K562 (cell line): Measurements from ENCODE around the gene HSD3B2. TPM values are rescaled to one million over a fixed set of nuclear protein-coding genes. Genes with fewer than 3 reads are reported as not detected.

Experiments used
- ATAC-seq: fragments of 200-7000 bp; cut with Tn5 transposase; 3 replicates; pipeline ENCODE4 v1.9.1; 2020; ENCODE audit warnings: moderate library complexity
- BruUV-seq: library from RNA; stranded (reverse); fragments of 400-500 nt; replicated peaks from 2 replicates; lab custom pipeline; 2021; lab: Mats Ljungman, UMichigan
- CTCF ChIA-PET: fragments of 300-600 bp; formaldehyde crosslinking; extraction: SDS; loops from one replicate; lab custom pipeline; 2021; ENCODE audit warnings: low intra/inter-chr PET ratio; lab: Yijun Ruan, JAX
- POLR2A ChIA-PET: fragments of 300-600, 350-650 bp; sonication (Branson Sonifier 250); formaldehyde crosslinking; extraction: SDS; loops from one replicate; lab custom pipeline; 2021; ENCODE audit warnings: antibody characterized with exemption, inconsistent platforms; lab: Yijun Ruan, JAX
- DNase-seq, 4 experiments: peaks; one replicate each; pipeline versions ENCODE4 v3.0.0 to v3.0.0-alpha.2; 2011 to 2018; ENCODE audit warnings: low spot score in 3 of 4, mixed read lengths in 3 of 4; ENCODE audit errors: extremely low read depth in 1 of 4
- FAIRE-seq: peaks from 2 replicates; lab custom pipeline; 2011; peaks lifted over from hg19 to GRCh38; lab: Jason Lieb, UNC
- H2AFZ ChIP-seq: 2 replicates; pipeline ENCODE4 v1.6.0; 2011; ENCODE audit warnings: low read depth, low read length, control low read depth, inconsistent platforms
- H3K27ac ChIP-seq: fragments of 200-600 bp; 3 replicates; pipeline ENCODE4 v1.8.0; 2011; ENCODE audit warnings: low read depth, mild to moderate bottlenecking, control low read depth, inconsistent platforms, low read length, moderate library complexity, mixed read lengths; ENCODE audit errors: extremely low read depth
- H3K27me3 ChIP-seq, 2 experiments: fragments of 300-600 bp in 1 of 2; 2 replicates in 1 of 2; 3 replicates in 1 of 2; pipeline versions ENCODE4 v1.6.0 to v1.8.0; 2011; ENCODE audit warnings: inconsistent platforms in 2 of 2, low read length in 2 of 2, mild to moderate bottlenecking in 1 of 2, mixed read lengths in 1 of 2, moderate library complexity in 1 of 2; ENCODE audit not compliant: control insufficient read depth in 2 of 2, insufficient read depth in 2 of 2
- H3K36me3 ChIP-seq: fragments of 300-600 bp; 3 replicates; pipeline ENCODE4 v1.8.0; 2011; ENCODE audit warnings: mild to moderate bottlenecking, low read length, inconsistent platforms; ENCODE audit not compliant: control insufficient read depth, insufficient read depth
- H3K4me1 ChIP-seq, 2 experiments: fragments of 200-600 bp in 1 of 2; replicated peaks in 1 of 2; 2 replicates in 1 of 2; 3 replicates in 1 of 2; pipeline versions ENCODE4 v1.5.1 to v1.8.0; 2011; ENCODE audit warnings: inconsistent platforms in 2 of 2, low read length in 2 of 2, mild to moderate bottlenecking in 1 of 2, mixed read lengths in 1 of 2, moderate library complexity in 1 of 2; ENCODE audit not compliant: control insufficient read depth in 2 of 2, insufficient read depth in 2 of 2
- H3K4me2 ChIP-seq: 2 replicates; pipeline ENCODE4 v1.6.1; 2011; ENCODE audit warnings: low read length, control low read depth, inconsistent platforms, mixed read lengths; ENCODE audit not compliant: insufficient read depth
- H3K4me3 ChIP-seq: fragments of 200-600 bp; sonication (generic), shearing (Covaris generic); 2 replicates; pipeline ENCODE4 v1.5.1; 2016; ENCODE audit warnings: control low read depth, inconsistent platforms
- H3K79me2 ChIP-seq: fragments of 200-600 bp; 3 replicates; pipeline ENCODE4 v1.8.0; 2011; ENCODE audit warnings: low read length, inconsistent platforms; ENCODE audit not compliant: control insufficient read depth, insufficient read depth
- H3K9ac ChIP-seq, 2 experiments: 2 replicates each; pipeline versions ENCODE4 v1.6.0 to v1.6.1; 2011; ENCODE audit warnings: low read depth in 2 of 2, low read length in 2 of 2, control low read depth in 1 of 2, inconsistent platforms in 1 of 2, mild to moderate bottlenecking in 1 of 2, mixed read lengths in 1 of 2; ENCODE audit not compliant: insufficient read depth in 1 of 2
- H3K9me1 ChIP-seq: one replicate; pipeline ENCODE4 v1.6.0; 2011; ENCODE audit warnings: inconsistent platforms, mild to moderate bottlenecking, low read length, moderate library complexity; ENCODE audit not compliant: control insufficient read depth, insufficient read depth
- H3K9me3 ChIP-seq: replicated peaks from 2 replicates; pipeline ENCODE4 v1.5.1; 2011; ENCODE audit warnings: low read depth, low read length, inconsistent platforms; ENCODE audit not compliant: control insufficient read depth, insufficient read depth
- H4K20me1 ChIP-seq: replicated peaks from 2 replicates; pipeline ENCODE4 v1.6.1; 2011; ENCODE audit warnings: low read length, inconsistent platforms, mixed read lengths; ENCODE audit not compliant: control insufficient read depth, insufficient read depth
- C11orf30 ChIP-seq: fragments of 450-650 bp; IDR thresholded peaks from 2 replicates; pipeline ENCODE4 v1.6.1; 2016; ENCODE audit warnings: low read depth, mild to moderate bottlenecking
- HDGF ChIP-seq: fragments of 450-650 bp; IDR thresholded peaks from 2 replicates; pipeline ENCODE4 v1.6.1; 2016
- NR1H2 ChIP-seq: sonication (generic); formaldehyde crosslinking; IDR thresholded peaks from 2 replicates; pipeline ENCODE4 v1.4.0; 2020; ENCODE audit warnings: mild to moderate bottlenecking, missing genetic modification reagents
- POLR3A ChIP-seq: IDR thresholded peaks from 2 replicates; pipeline ENCODE4 v1.6.1; 2011; ENCODE audit warnings: borderline replicate concordance, mild to moderate bottlenecking, moderate library complexity; ENCODE audit not compliant: insufficient read length, insufficient read depth; ENCODE audit errors: extremely low read depth
- ZNF134 ChIP-seq: fragments of 250-450 bp; sonication (Bioruptor Pico); conservative IDR thresholded peaks from 2 replicates; pipeline ENCODE4 v1.4.0; 2020
- ZNF324 ChIP-seq: fragments of 250-450 bp; sonication (Bioruptor Pico); IDR thresholded peaks from 2 replicates; pipeline ENCODE4 v1.4.0; 2020; ENCODE audit warnings: mild to moderate bottlenecking
- WGBS: fragments of 100-300 bp; shearing (Covaris generic); methylation state at CpG from one replicate; pipeline ENCODE4 v1.1.6; 2016; ENCODE audit warnings: low coverage, mixed read lengths; ENCODE audit not compliant: insufficient coverage; ENCODE audit errors: missing lambda C conversion rate; 5-methylcytosine and 5-hydroxymethylcytosine counted together
- in situ Hi-C: fragments of 300-500 bp; cut with MboI; formaldehyde crosslinking; loops from 4 replicates; pipeline ENCODE4 v1.15.0; 2018; ENCODE audit warnings: inconsistent platforms, mixed read lengths
- intact Hi-C: fragments of 100-400 bp; cut with micrococcal nuclease; formaldehyde crosslinking; loops from 2 replicates; pipeline ENCODE4 v1.14.2; 2022
- polyA plus RNA-seq, 8 experiments: library from polyadenylated mRNA; depleted of rRNA in 4 of 8; stranded (reverse) in 5 of 8; unstranded in 3 of 8; fragments of >200 nt; fragmentation: Nextera tagmentation in 2 of 8; fragmentation: Illumina TruSeq in 1 of 8; extraction: Ambion mirVana in 2 of 8; extraction: Trizol in 1 of 8; gene quantifications; 2 replicates each; pipeline versions ENCODE4 v1.2.1 to v1.2.3, GENCODE V29; 2011 to 2014; ENCODE audit warnings: inconsistent platforms in 1 of 8, missing spikeins in 1 of 8
- total RNA-seq, 7 experiments: library from RNA; depleted of rRNA in 6 of 7; stranded (reverse); fragments of >200 nt in 6 of 7; fragmentation: Illumina TruSeq in 2 of 7; extraction: Trizol in 2 of 7; gene quantifications; 2 replicates each; pipeline versions ENCODE4 v1.2.1 to v1.2.3, GENCODE V29; 2011 to 2021; ENCODE audit warnings: low replicate concordance in 1 of 7

HSD3B2 gene
- total and polyA plus RNA-seq, 9 of the 15 experiments (the other 6 are each of a cell fraction or from before 2014, with no cell fraction given), result 1.1 TPM; not detected in 8

DNA sequence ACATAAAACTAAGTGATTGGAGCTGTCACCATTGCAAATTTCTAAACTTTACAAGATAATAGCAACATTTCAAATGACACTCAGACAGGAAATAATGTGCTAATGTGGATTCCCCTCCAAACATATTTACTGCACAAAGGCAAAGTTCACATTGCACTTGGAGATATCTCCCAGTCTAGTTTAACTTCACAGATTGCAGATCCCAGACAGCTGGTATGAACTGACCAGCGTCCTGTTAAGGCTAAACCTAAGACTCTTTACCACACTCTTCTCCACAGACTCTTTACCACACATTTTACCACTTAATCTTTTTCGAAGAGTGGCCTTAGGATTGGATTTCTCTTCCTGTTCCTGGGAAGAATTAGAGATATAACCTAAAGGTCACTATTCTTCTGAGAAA lies 51.5 kb downstream of the HSD3B2 start:
- no peaks in the 10 kb centered on the region for H3K9me3 ChIP-seq
- no peak overlapping the region for H3K4me3 ChIP-seq
- ChIA-PET POLR2A (no interaction called here), CTCF (no interaction called here)
- H3K4me1 ChIP-seq, result no peaks in the 10 kb centered on the region
- no peak overlapping the region for H3K4me2 ChIP-seq
- no peak for FAIRE-seq
- BruUV-seq, result no TSS peak
- no peak overlapping the region for H3K27ac ChIP-seq
- WGBS, result 0% methylated on average over 2 of the region's 2 CpGs
- intact Hi-C loops, result no loop called here
- H3K36me3 ChIP-seq, result no peaks in the 10 kb centered on the region
- no peak for DNase-seq
- H3K9me1 ChIP-seq, result no peaks in the 10 kb centered on the region
- no peak for TF ChIP-seq HDGF
- H3K27me3 ChIP-seq, result no peaks in the 10 kb centered on the region; a peak in 1 of 5 replicates
- no peaks in the 10 kb centered on the region for H3K79me2 ChIP-seq
- no peak overlapping the region for H2AFZ ChIP-seq
- no peak overlapping the region for H3K9ac ChIP-seq
- no peaks in the 10 kb centered on the region; the same call in 1 of the 2 replicates for H4K20me1 ChIP-seq
- ATAC-seq, result no peak
- in situ Hi-C loops, result no loop called here

DNA sequence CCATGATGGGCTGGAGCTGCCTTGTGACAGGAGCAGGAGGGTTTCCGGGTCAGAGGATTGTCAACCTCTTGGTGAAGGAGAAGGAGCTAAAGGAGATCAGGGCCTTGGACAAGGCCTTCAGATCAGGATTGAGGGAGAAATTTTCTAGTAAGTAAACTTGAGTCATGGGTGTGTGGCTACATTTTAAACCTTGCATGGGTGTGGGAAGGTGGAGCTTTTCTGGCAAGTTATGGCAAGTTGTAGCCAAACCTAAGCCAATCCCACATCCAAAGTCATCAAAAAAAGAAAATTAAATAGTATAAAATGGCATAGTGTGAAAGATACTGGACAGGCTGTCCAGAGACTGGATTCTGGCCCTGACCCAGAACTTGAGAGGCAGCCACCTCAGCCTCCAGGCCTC lies 52.3 kb downstream of the HSD3B2 start:
- Histone ChIP-seq H3K9me1 (no peaks in the 10 kb centered on the region), H3K27ac (no peak overlapping the region), H3K79me2 (no peaks in the 10 kb centered on the region), H3K4me3 (no peak overlapping the region), H4K20me1 (no peaks in the 10 kb centered on the region; the same call in 1 of the 2 replicates), H3K4me2 (no peak overlapping the region), H3K36me3 (no peaks in the 10 kb centered on the region), H3K4me1 (no peaks in the 10 kb centered on the region), H3K27me3 (no peaks in the 10 kb centered on the region), H2AFZ (no peak overlapping the region), H3K9me3 (no peaks in the 10 kb centered on the region), H3K9ac (no peak overlapping the region)
- WGBS, result 0% methylated on average over 1 of the region's 1 CpG
- ATAC-seq (no peak), FAIRE-seq (no peak), DNase-seq (no peak)
- no TSS peak for BruUV-seq
- ChIA-PET POLR2A (no interaction called here), CTCF (no interaction called here)
- no peak for TF ChIP-seq POLR3A
- no peak for TF ChIP-seq ZNF324 (CRISPR knock-in tag)
- no peak for TF ChIP-seq NR1H2
- TF ChIP-seq C11orf30, result no peak
- TF ChIP-seq ZNF134, result no peak
- intact Hi-C loops, result no loop called here
- in situ Hi-C loops, result no loop called here
